ENCODE data around the gene IL10RA.

GRCh38 chr11:118015385-118015841 is 29.2 kb downstream of the IL10RA start:
- no peak for TF ChIP-seq CTCF (IDR thresholded peaks at IDR 0.05)
- TF ChIP-seq POLR2A (IDR thresholded peaks at IDR 0.05) = no peak

Data from breast epithelium (tissue), 3 donors.